Small intestine (tissue), 7 donors: Measurements from ENCODE around the gene B4GALT5. TPM values are rescaled to one million over a fixed set of nuclear protein-coding genes. Genes with fewer than 3 reads are reported as not detected.
"Not testable (repeated sequence)": the region's sequence is repeated elsewhere in the genome, so short reads cannot be mapped to it uniquely, and the experiment has no call there.

Source experiments
- DNase-seq, 2 donors: peaks; one replicate each; pipeline versions ENCODE4 v3.0.0 to v3.0.0-alpha.2; 2013
- FAIRE-seq: peaks from 2 replicates; lab custom pipeline; 2012; peaks lifted over from hg19 to GRCh38; lab: Jason Lieb, UNC
- H3K27ac ChIP-seq, 3 donors: one replicate each; pipeline ENCODE4 v1.5.1; 2013; ENCODE audit warnings: low read length in 2 of 3, mild to moderate bottlenecking in 2 of 3, control low read depth in 1 of 3, inconsistent platforms in 1 of 3, low read depth in 1 of 3, moderate library complexity in 1 of 3
- H3K27me3 ChIP-seq, 3 donors: one replicate each; pipeline ENCODE4 v1.6.1; 2013; ENCODE audit warnings: low read length in 3 of 3, inconsistent platforms in 1 of 3; ENCODE audit not compliant: control insufficient read depth in 3 of 3, insufficient read depth in 3 of 3
- H3K36me3 ChIP-seq, 3 donors: one replicate each; pipeline ENCODE4 v1.6.1; 2013; ENCODE audit warnings: low read length in 3 of 3, inconsistent platforms in 1 of 3, low read depth in 1 of 3, mild to moderate bottlenecking in 1 of 3, moderate library complexity in 1 of 3; ENCODE audit not compliant: control insufficient read depth in 3 of 3, insufficient read depth in 2 of 3
- H3K4me1 ChIP-seq, 3 donors: one replicate each; pipeline ENCODE4 v1.6.1; 2013; ENCODE audit warnings: low read length in 2 of 3, inconsistent platforms in 1 of 3, low read depth in 1 of 3, mild to moderate bottlenecking in 1 of 3, moderate library complexity in 1 of 3; ENCODE audit not compliant: control insufficient read depth in 3 of 3, insufficient read depth in 2 of 3
- H3K4me3 ChIP-seq, 3 donors: one replicate each; pipeline ENCODE4 v1.5.1; 2013; ENCODE audit warnings: low read length in 3 of 3, control low read depth in 1 of 3, inconsistent platforms in 1 of 3, low read depth in 1 of 3, mild to moderate bottlenecking in 1 of 3, moderate library complexity in 1 of 3
- H3K9me3 ChIP-seq, 2 donors: one replicate each; pipeline ENCODE4 v1.6.1; 2013; ENCODE audit warnings: low read depth in 1 of 2, low read length in 1 of 2; ENCODE audit not compliant: control insufficient read depth in 2 of 2, insufficient read depth in 1 of 2
- WGBS, 3 donors: extraction: QIAGEN DNeasy Blood & Tissue Kit; methylation state at CpG; one replicate each; pipeline ENCODE4 v1.1.7; 2013; 5-methylcytosine and 5-hydroxymethylcytosine counted together
- polyA plus RNA-seq, 4 donors: library from polyadenylated mRNA; stranded (reverse) in 3 of 4; unstranded in 1 of 4; fragments of 200-250 nt in 3 of 4; fragments of 120-200 nt in 1 of 4; gene quantifications; one replicate each; pipeline versions ENCODE4 v1.2.1 to v1.2.3, GENCODE V29; 2013
- donor health status: healthy with polysubstance abuse.
- donor health status: control.
- donor health status: control.
- donor health status: Bipolar disorder and iron deficiency.
- donor health status: healthy.

The B4GALT5 gene
- polyA plus RNA-seq, 4 donors, result 11.9 to 47.1 (median 20.5) TPM

- Histone ChIP-seq H3K27me3 (no peaks in the 10 kb centered on the region), H3K4me3 (peak overlapping the region; percentile 89 to 99 (median 98)), H3K4me1 (peaks cover 0 to 15% (median 12%) of the 10 kb centered on the region in 3 donors), H3K27ac (peak overlapping the region; percentile 86 to 94 (median 94)), H3K9me3 (no peaks in the 10 kb centered on the region), H3K36me3 (peaks cover 0 to 4% (median 0%) of the 10 kb centered on the region in 3 donors)
- DNase-seq (no peak), FAIRE-seq (no peak)
- 1 to 6% (median 5%) methylated on average over 6 of the region's 6 CpGs for whole genome bisulfite sequencing, 3 donors
Measured at GRCh38 chr20:49712646-49712995, 1.1 kb downstream of the B4GALT5 start.

- DNase-seq (peak in 1 of 2 donors; percentile 31), FAIRE-seq (no peak)
- Histone ChIP-seq H3K4me1 (peaks cover under 1 to 16% (median 15%) of the 10 kb centered on the region in 3 donors), H3K27ac (peak overlapping the region; percentile 86 to 94 (median 94)), H3K4me3 (peak overlapping the region; percentile 89 to 99 (median 98)), H3K36me3 (peaks cover 0 to 6% (median 0%) of the 10 kb centered on the region in 3 donors), H3K9me3 (no peaks in the 10 kb centered on the region), H3K27me3 (no peaks in the 10 kb centered on the region)
- WGBS, 3 donors, result 28 to 47% (median 36%) methylated on average over 4 of the region's 4 CpGs
Measured at GRCh38 chr20:49712118-49712517, 1.6 kb downstream of the B4GALT5 start.

GRCh38 chr20:49711667-49711987 lies 2.1 kb downstream of the B4GALT5 start:
- WGBS, 3 donors, result 35 to 42% (median 36%) methylated on average over 3 of the region's 3 CpGs
- peaks cover 0 to 6% (median 0%) of the 10 kb centered on the region in 3 donors for H3K36me3 ChIP-seq
- DNase-seq (no peak), FAIRE-seq (no peak)
- H3K4me3 ChIP-seq, result peak overlapping the region in 2 of 3 donors; percentile 89 to 99
- no peaks in the 10 kb centered on the region for H3K9me3 ChIP-seq
- no peaks in the 10 kb centered on the region for H3K27me3 ChIP-seq
- H3K27ac ChIP-seq, result peak overlapping the region in 2 of 3 donors; percentile 86 to 94
- peaks cover 4 to 21% (median 18%) of the 10 kb centered on the region in 3 donors for H3K4me1 ChIP-seq

DNA sequence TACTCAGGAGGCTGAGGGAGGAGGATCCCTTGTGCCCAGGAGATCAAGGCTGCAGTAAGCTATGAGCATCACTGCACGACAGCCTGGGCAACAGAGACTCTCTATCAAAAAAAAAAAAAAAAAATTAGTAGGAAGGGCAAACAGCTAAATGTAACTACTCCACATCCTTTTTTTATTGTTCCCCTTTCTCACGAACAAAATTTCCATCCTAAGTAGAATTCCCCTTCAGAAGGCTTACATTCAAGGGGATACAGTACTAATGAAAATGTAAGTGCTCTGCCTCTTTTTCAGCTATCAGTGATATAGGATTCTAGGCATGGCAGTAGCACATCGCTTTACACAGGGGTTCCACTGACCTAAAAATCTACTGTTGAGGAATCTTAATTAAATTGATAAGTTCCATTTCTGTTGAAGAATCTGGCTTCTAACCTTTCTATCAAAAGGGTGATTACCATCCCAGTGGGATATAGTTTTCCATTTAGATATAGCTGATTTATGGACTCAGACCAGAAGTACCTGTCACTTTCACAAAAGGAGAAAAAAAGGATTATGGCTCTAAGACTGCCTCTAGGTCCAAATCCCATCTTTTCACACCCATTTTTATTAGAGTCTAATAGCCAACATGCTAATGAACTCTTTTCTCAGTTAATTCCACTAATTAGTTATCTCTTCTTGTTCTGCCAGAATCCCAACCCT lies 2.6 kb downstream of the B4GALT5 start:
- no peaks in the 10 kb centered on the region for H3K27me3 ChIP-seq
- FAIRE-seq, result no peak
- WGBS, 3 donors, result 43 to 64% (median 48%) methylated on average over 3 of the region's 3 CpGs
- no peak for DNase-seq
- H3K36me3 ChIP-seq, result peaks cover 0 to 6% (median 0%) of the 10 kb centered on the region in 3 donors
- H3K9me3 ChIP-seq, result no peaks in the 10 kb centered on the region
- peak overlapping the region in 2 of 3 donors; percentile 89 to 99 for H3K4me3 ChIP-seq
- H3K4me1 ChIP-seq, result peaks cover 4 to 26% (median 18%) of the 10 kb centered on the region in 3 donors
- peak overlapping the region in 2 of 3 donors; percentile 20 to 41 for H3K27ac ChIP-seq

DNA sequence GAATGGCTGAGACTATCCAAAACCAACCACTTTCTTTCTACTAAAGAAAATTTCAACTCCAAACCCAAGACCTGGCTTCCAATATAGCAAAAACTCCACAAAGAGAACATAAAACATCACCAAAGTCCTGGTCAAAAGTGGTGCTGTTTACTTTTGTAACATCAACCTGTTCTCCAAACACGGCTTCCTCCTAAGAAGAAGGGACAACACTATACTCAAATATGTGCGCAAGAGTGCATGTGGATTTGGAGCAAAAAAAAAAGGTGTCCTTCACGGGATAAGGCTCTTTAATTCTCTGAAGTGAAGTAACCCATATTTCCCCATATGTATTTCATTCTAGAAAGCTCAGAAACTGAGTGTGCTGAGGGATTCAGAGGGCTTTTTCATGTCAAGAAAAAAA lies 6.6 kb downstream of the B4GALT5 start:
- H3K4me1 ChIP-seq, result peaks cover 13 to 37% (median 16%) of the 10 kb centered on the region in 3 donors
- 66 to 74% (median 67%) methylated on average over 3 of the region's 3 CpGs for WGBS, 3 donors
- no peak for FAIRE-seq
- H3K36me3 ChIP-seq, result peaks cover 0 to 12% (median 2%) of the 10 kb centered on the region in 3 donors
- DNase-seq, result no peak
- H3K27ac ChIP-seq, result peak overlapping the region; percentile 24 to 83 (median 46)
- H3K9me3 ChIP-seq, result no peaks in the 10 kb centered on the region
- no peaks in the 10 kb centered on the region for H3K27me3 ChIP-seq
- H3K4me3 ChIP-seq, result no peak overlapping the region

GRCh38 chr20:49706630-49707091 lies 7.0 kb downstream of the B4GALT5 start:
- Histone ChIP-seq H3K4me1 (peaks cover 13 to 37% (median 13%) of the 10 kb centered on the region in 3 donors), H3K4me3 (no peak overlapping the region)
- no peak for FAIRE-seq

DNA sequence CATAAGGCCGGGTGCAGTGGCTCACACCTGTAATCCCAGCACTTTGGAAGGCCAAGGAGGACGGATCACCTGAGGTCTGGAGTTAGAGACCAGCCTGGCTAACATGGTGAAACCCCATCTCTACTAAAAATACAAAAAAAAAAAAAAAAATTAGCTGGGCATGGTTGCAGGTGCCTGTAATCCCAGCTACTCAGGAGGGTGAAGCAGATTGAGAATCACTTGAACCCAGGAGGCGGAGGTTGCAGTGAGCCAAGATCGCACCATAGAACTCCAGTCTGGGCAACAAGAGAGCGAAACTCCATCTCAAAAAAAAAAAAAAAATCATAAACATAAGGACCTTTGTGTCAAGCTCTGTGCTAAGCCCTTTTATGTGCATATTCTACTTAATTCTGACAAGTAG lies 7.8 kb downstream of the B4GALT5 start:
- Histone ChIP-seq H3K36me3 (peaks cover 0 to 15% (median 2%) of the 10 kb centered on the region in 3 donors), H3K4me1 (peaks cover 10 to 31% (median 13%) of the 10 kb centered on the region in 3 donors), H3K27ac (peak overlapping the region in 2 of 3 donors; percentile 48 to 83)
- DNase-seq, H3K27me3 ChIP-seq, FAIRE-seq, H3K4me3 ChIP-seq, H3K9me3 ChIP-seq: not testable (repeated sequence)
- WGBS, 3 donors, result 63 to 78% (median 72%) methylated on average over 5 of the region's 5 CpGs

More at GRCh38 chr20:49706630-49707091, 7.0 kb downstream of the B4GALT5 start:
- H3K27me3 ChIP-seq, result no peaks in the 10 kb centered on the region
- peaks cover 0 to 14% (median 2%) of the 10 kb centered on the region in 3 donors for H3K36me3 ChIP-seq
- 26 to 48% (median 47%) methylated on average over 5 of the region's 5 CpGs for WGBS, 3 donors
- DNase-seq, result peak; percentile 61 to 71
- no peaks in the 10 kb centered on the region for H3K9me3 ChIP-seq
- peak overlapping the region; percentile 24 to 83 (median 46) for H3K27ac ChIP-seq

DNA sequence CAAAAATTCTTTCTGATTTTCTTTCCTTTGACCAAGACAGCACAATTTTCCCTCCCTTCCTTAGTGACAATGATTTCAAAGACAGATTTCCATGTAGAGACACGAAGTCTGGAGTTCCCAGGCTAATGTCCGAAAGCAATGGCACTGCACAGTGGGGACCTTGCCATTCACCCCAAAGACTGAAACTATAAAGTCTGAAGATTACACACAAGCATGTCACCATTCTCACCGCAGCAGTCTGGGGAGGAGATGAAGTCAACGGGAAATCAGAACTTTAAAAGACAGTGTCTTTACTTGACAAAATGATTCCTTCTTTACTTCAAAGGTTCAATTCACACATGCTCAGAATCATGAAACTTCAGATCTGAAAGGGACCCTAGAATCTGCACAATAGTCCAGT lies 8.3 kb downstream of the B4GALT5 start:
- no peaks in the 10 kb centered on the region for H3K27me3 ChIP-seq
- peak overlapping the region in 1 of 3 donors; percentile 30 for H3K27ac ChIP-seq
- H3K4me1 ChIP-seq, result peaks cover 8 to 27% (median 13%) of the 10 kb centered on the region in 3 donors
- H3K4me3 ChIP-seq, result no peak overlapping the region
- H3K9me3 ChIP-seq, result no peaks in the 10 kb centered on the region
- peaks cover 0 to 13% (median 2%) of the 10 kb centered on the region in 3 donors for H3K36me3 ChIP-seq
- FAIRE-seq (no peak), DNase-seq (no peak)
- WGBS, 3 donors, result 61 to 75% (median 62%) methylated on average over 4 of the region's 4 CpGs
